Astrocyte (in vitro differentiated cells and primary cell): ENCODE data around the gene PRRX1. TPM values are rescaled to one million over a fixed set of nuclear protein-coding genes. Genes with fewer than 3 reads are reported as not detected.

ENCODE experiments used
- DNase-seq: peaks from one replicate; pipeline ENCODE4 v3.0.0-alpha.2; 2010; ENCODE audit warnings: low read depth
- FAIRE-seq: peaks from 2 replicates; lab custom pipeline; 2011; peaks lifted over from hg19 to GRCh38; lab: Jason Lieb, UNC
- H2AFZ ChIP-seq: 2 replicates; pipeline ENCODE4 v1.6.0; 2012; ENCODE audit warnings: low read depth, low read length, inconsistent platforms
- H3K27ac ChIP-seq: 2 replicates; pipeline ENCODE4 v1.5.1; 2011; ENCODE audit warnings: low read depth, low read length, inconsistent platforms
- H3K27me3 ChIP-seq: 2 replicates; pipeline ENCODE4 v1.6.0; 2011; ENCODE audit warnings: low read length, inconsistent platforms; ENCODE audit not compliant: insufficient read depth
- H3K36me3 ChIP-seq: 2 replicates; pipeline ENCODE4 v1.5.1; 2011; ENCODE audit warnings: low read length, inconsistent platforms; ENCODE audit not compliant: insufficient read depth
- H3K4me1 ChIP-seq: 2 replicates; pipeline ENCODE4 v1.5.1; 2011; ENCODE audit warnings: low read length, inconsistent platforms; ENCODE audit not compliant: insufficient read depth
- H3K4me2 ChIP-seq: 2 replicates; pipeline ENCODE4 v1.6.0; 2012; ENCODE audit warnings: low read length, inconsistent platforms
- H3K4me3 ChIP-seq: 2 replicates; pipeline ENCODE4 v1.5.1; 2011; ENCODE audit warnings: low read depth, mild to moderate bottlenecking, low read length, inconsistent platforms; ENCODE audit not compliant: insufficient read depth
- H3K79me2 ChIP-seq: 2 replicates; pipeline ENCODE4 v1.6.0; 2012; ENCODE audit warnings: mild to moderate bottlenecking, low read length, inconsistent platforms; ENCODE audit not compliant: insufficient read depth
- H3K9ac ChIP-seq: 2 replicates; pipeline ENCODE4 v1.6.0; 2012; ENCODE audit warnings: mild to moderate bottlenecking, low read length, inconsistent platforms
- H3K9me3 ChIP-seq: 2 replicates; pipeline ENCODE4 v1.5.1; 2012; ENCODE audit warnings: low read depth, mild to moderate bottlenecking, low read length, inconsistent platforms; ENCODE audit not compliant: insufficient read depth
- H4K20me1 ChIP-seq: 2 replicates; pipeline ENCODE4 v1.6.0; 2012; ENCODE audit warnings: low read length, inconsistent platforms; ENCODE audit not compliant: insufficient read depth
- H3K27ac Mint-ChIP-seq: one replicate; pipeline ENCODE4 v1.8.0; 2021; ENCODE audit warnings: mild to moderate bottlenecking, mixed read lengths; ENCODE audit not compliant: unreplicated experiment
- H3K27me3 Mint-ChIP-seq: one replicate; pipeline ENCODE4 v1.8.0; 2021; ENCODE audit warnings: low read depth, mixed read lengths; ENCODE audit not compliant: unreplicated experiment
- H3K36me3 Mint-ChIP-seq: one replicate; pipeline ENCODE4 v1.8.0; 2021; ENCODE audit warnings: low read depth, mixed read lengths; ENCODE audit not compliant: unreplicated experiment
- H3K4me1 Mint-ChIP-seq: one replicate; pipeline ENCODE4 v1.8.0; 2021; ENCODE audit warnings: low read depth, mixed read lengths; ENCODE audit not compliant: unreplicated experiment
- H3K4me3 Mint-ChIP-seq: one replicate; pipeline ENCODE4 v1.8.0; 2021; ENCODE audit warnings: mild to moderate bottlenecking, moderate library complexity, mixed read lengths; ENCODE audit not compliant: unreplicated experiment
- H3K9me3 Mint-ChIP-seq: one replicate; pipeline ENCODE4 v1.8.0; 2021; ENCODE audit warnings: mild to moderate bottlenecking, mixed read lengths; ENCODE audit not compliant: unreplicated experiment
- EZH2 ChIP-seq: IDR thresholded peaks from 2 replicates; pipeline ENCODE4 v1.6.1; 2012; ENCODE audit warnings: mild to moderate bottlenecking, low read length, inconsistent platforms; ENCODE audit not compliant: insufficient read depth
- total RNA-seq: library from RNA; stranded (reverse); gene quantifications from 2 replicates; pipeline ENCODE4 v1.2.1, GENCODE V29; 2021
- TF ChIP-seq, protein P1 (sequence below): IDR thresholded peaks from 2 replicates; pipeline ENCODE4 v1.5.1; 2011; ENCODE audit warnings: low read depth, mild to moderate bottlenecking, inconsistent platforms, low read length, moderate library complexity; ENCODE audit not compliant: insufficient read depth

The PRRX1 gene
- total RNA-seq, 1 donor from 2014 or later = 1.3 TPM

- Mint-ChIP-seq H3K9me3 (peaks cover 26% of the 10 kb centered on the region), H3K4me1 (peaks cover 4% of the 10 kb centered on the region), H3K27ac (no peak overlapping the region), H3K36me3 (no peaks in the 10 kb centered on the region), H3K27me3 (peaks cover 81% of the 10 kb centered on the region), H3K4me3 (no peak overlapping the region)
- DNase-seq (no peak), FAIRE-seq (no peak)
- peaks cover 29% of the 10 kb centered on the region for H3K4me1 ChIP-seq
- peak overlapping the region; percentile 56 for H3K27ac ChIP-seq
- H3K79me2 ChIP-seq = peaks cover 100% of the 10 kb centered on the region
- TF ChIP-seq, protein P1, sequence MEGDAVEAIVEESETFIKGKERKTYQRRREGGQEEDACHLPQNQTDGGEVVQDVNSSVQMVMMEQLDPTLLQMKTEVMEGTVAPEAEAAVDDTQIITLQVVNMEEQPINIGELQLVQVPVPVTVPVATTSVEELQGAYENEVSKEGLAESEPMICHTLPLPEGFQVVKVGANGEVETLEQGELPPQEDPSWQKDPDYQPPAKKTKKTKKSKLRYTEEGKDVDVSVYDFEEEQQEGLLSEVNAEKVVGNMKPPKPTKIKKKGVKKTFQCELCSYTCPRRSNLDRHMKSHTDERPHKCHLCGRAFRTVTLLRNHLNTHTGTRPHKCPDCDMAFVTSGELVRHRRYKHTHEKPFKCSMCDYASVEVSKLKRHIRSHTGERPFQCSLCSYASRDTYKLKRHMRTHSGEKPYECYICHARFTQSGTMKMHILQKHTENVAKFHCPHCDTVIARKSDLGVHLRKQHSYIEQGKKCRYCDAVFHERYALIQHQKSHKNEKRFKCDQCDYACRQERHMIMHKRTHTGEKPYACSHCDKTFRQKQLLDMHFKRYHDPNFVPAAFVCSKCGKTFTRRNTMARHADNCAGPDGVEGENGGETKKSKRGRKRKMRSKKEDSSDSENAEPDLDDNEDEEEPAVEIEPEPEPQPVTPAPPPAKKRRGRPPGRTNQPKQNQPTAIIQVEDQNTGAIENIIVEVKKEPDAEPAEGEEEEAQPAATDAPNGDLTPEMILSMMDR = peak; percentile 65
- no peak for TF ChIP-seq EZH2
- H2AFZ ChIP-seq = peak overlapping the region; percentile 13
- no peaks in the 10 kb centered on the region for H3K36me3 ChIP-seq
- peak overlapping the region; percentile 63 for H3K9ac ChIP-seq
- H3K4me2 ChIP-seq = peak overlapping the region; percentile 90
- no peaks in the 10 kb centered on the region for H3K9me3 ChIP-seq
- H4K20me1 ChIP-seq = peaks cover 7% of the 10 kb centered on the region
- no peaks in the 10 kb centered on the region for H3K27me3 ChIP-seq
- H3K4me3 ChIP-seq = peak overlapping the region; percentile 45
Measured at GRCh38 chr1:170670802-170671628, 7.1 kb downstream of the PRRX1 start.

GRCh38 chr1:170671629-170671963 is 7.7 kb downstream of the PRRX1 start:
- Mint-ChIP-seq H3K27me3 (peaks cover 76% of the 10 kb centered on the region), H3K4me1 (peaks cover 4% of the 10 kb centered on the region), H3K9me3 (peaks cover 24% of the 10 kb centered on the region), H3K36me3 (no peaks in the 10 kb centered on the region), H3K27ac (no peak overlapping the region), H3K4me3 (no peak overlapping the region)
- peaks cover 7% of the 10 kb centered on the region for H4K20me1 ChIP-seq
- no peaks in the 10 kb centered on the region for H3K36me3 ChIP-seq
- TF ChIP-seq EZH2 = no peak
- TF ChIP-seq, protein P1 = no peak
- no peaks in the 10 kb centered on the region for H3K27me3 ChIP-seq
- H2AFZ ChIP-seq = no peak overlapping the region
- H3K4me2 ChIP-seq = peak overlapping the region; percentile 90
- H3K9me3 ChIP-seq = no peaks in the 10 kb centered on the region
- FAIRE-seq = no peak
- H3K79me2 ChIP-seq = peaks cover 100% of the 10 kb centered on the region
- no peak overlapping the region for H3K27ac ChIP-seq
- H3K4me1 ChIP-seq = peaks cover 27% of the 10 kb centered on the region
- no peak for DNase-seq
- no peak overlapping the region for H3K9ac ChIP-seq
- peak overlapping the region; percentile 45 for H3K4me3 ChIP-seq

- Mint-ChIP-seq H3K9me3 (peaks cover 16% of the 10 kb centered on the region), H3K4me3 (no peak overlapping the region), H3K36me3 (no peaks in the 10 kb centered on the region), H3K27ac (no peak overlapping the region), H3K27me3 (peaks cover 68% of the 10 kb centered on the region), H3K4me1 (peaks cover 4% of the 10 kb centered on the region)
- FAIRE-seq (no peak), DNase-seq (no peak)
- H3K79me2 ChIP-seq = peaks cover 100% of the 10 kb centered on the region
- H3K9ac ChIP-seq = no peak overlapping the region
- no peaks in the 10 kb centered on the region for H3K9me3 ChIP-seq
- peaks cover 7% of the 10 kb centered on the region for H4K20me1 ChIP-seq
- H3K27me3 ChIP-seq = no peaks in the 10 kb centered on the region
- H2AFZ ChIP-seq = no peak overlapping the region
- H3K4me3 ChIP-seq = no peak overlapping the region
- TF ChIP-seq, protein P1 = no peak
- TF ChIP-seq EZH2 = no peak
- H3K4me2 ChIP-seq = no peak overlapping the region
- no peaks in the 10 kb centered on the region for H3K36me3 ChIP-seq
- H3K27ac ChIP-seq = no peak overlapping the region
- peaks cover 20% of the 10 kb centered on the region for H3K4me1 ChIP-seq
Measured at GRCh38 chr1:170672316-170672715, 8.4 kb downstream of the PRRX1 start.
